ENCODE data around the gene NTSR2. TPM values are rescaled to one million over a fixed set of nuclear protein-coding genes. Genes with fewer than 3 reads are reported as not detected.

NTSR2 gene
- total RNA-seq, 1 donor from 2014 or later, result not detected

- intact Hi-C loops (cut with micrococcal nuclease), result loop anchor here (10.0 kb wide), 1 partner anchor 49 kb away; the partner anchor contains the start of gene LPIN1
- Histone ChIP-seq H3K4me3 (no peak overlapping the region), H3K4me1 (peaks cover 35% of the 10 kb centered on the region), H3K27ac (replicated peaks) (no peak overlapping the region), H3K27me3 (ENCODE audit: low read depth) (no peaks in the 10 kb centered on the region), H3K36me3 (no peaks in the 10 kb centered on the region), H3K9me3 (replicated peaks) (no peaks in the 10 kb centered on the region)
- no peak for TF ChIP-seq CTCF (IDR thresholded peaks at IDR 0.05; ENCODE audit: borderline replicate concordance)
- no peak for DNase-seq
These were observed 25.6 kb upstream of the NTSR2 start for GRCh38 chr2:11695576-11695975.

DNA sequence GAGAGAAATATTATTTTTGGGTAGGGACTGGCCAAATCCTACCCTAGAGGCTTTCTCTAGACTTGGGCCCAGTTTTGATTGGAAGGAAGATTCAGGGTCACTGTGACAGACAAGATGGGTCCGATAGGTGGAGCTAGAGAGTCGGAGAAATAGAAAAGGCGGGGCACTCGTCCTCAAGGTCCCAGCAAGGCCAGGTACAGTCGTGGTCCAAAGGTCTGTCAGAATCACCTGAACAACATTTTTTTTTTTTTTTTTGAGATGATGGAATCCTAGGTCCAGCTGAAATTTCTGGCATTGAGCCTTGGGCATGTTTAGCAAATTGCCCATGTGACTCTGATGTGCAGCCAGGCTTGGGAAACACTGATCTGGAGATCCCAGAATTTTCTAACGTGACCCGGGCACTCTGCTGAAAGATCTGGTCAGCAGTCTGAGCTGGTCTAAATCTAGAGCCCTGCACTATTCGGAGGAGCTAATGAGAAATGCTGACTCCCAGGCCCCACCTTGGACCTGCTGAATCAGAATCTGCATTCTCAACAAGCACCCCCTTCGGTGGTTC, 23.0 kb upstream of the NTSR2 start:
- Histone ChIP-seq H3K4me1 (peaks cover 39% of the 10 kb centered on the region), H3K4me3 (no peak overlapping the region)
- intact Hi-C loops (cut with micrococcal nuclease), result loop anchor here (5.0 to 10.0 kb wide), 2 partner anchors 52 to 84 kb away; partner anchors contain the start of gene LPIN1

GRCh38 chr2:11691076-11691660, 21.2 kb upstream of the NTSR2 start:
- TF ChIP-seq CTCF (IDR thresholded peaks at IDR 0.05; ENCODE audit: borderline replicate concordance), result no peak
- no peak for DNase-seq
- no peak overlapping the region for H3K27ac ChIP-seq (replicated peaks)
- H3K27me3 ChIP-seq (ENCODE audit: low read depth), result no peaks in the 10 kb centered on the region
- H3K4me3 ChIP-seq, result no peak overlapping the region
- no peaks in the 10 kb centered on the region for H3K9me3 ChIP-seq (replicated peaks)
- intact Hi-C loops (cut with micrococcal nuclease), result loop anchor here (5.0 to 10.0 kb wide), 2 partner anchors 54 to 86 kb away; partner anchors contain the start of gene LPIN1
- peaks cover 27% of the 10 kb centered on the region for H3K4me1 ChIP-seq
- no peaks in the 10 kb centered on the region for H3K36me3 ChIP-seq

More for the DNA sequence above, 23.0 kb upstream of the NTSR2 start:
- H3K27me3 ChIP-seq (ENCODE audit: low read depth), result no peaks in the 10 kb centered on the region
- no peak overlapping the region for H3K27ac ChIP-seq (replicated peaks)
- H3K36me3 ChIP-seq, result no peaks in the 10 kb centered on the region
- peak; percentile 87 for TF ChIP-seq CTCF (IDR thresholded peaks at IDR 0.05; ENCODE audit: borderline replicate concordance)
- DNase-seq, result no peak
- no peaks in the 10 kb centered on the region for H3K9me3 ChIP-seq (replicated peaks)

- Histone ChIP-seq H3K36me3 (no peaks in the 10 kb centered on the region), H3K4me3 (peak overlapping the region; percentile 51), H3K9me3 (replicated peaks) (no peaks in the 10 kb centered on the region), H3K27me3 (ENCODE audit: low read depth) (peaks cover 21% of the 10 kb centered on the region), H3K4me1 (peaks cover 27% of the 10 kb centered on the region), H3K27ac (replicated peaks) (peak overlapping the region; percentile 74)
- DNase-seq, result peak; percentile 77
- intact Hi-C loops (cut with micrococcal nuclease), result no loop called here
- TF ChIP-seq CTCF (IDR thresholded peaks at IDR 0.05; ENCODE audit: borderline replicate concordance), result peak; percentile 87
These were observed 18.5 kb upstream of the NTSR2 start for GRCh38 chr2:11688222-11689069.

DNA sequence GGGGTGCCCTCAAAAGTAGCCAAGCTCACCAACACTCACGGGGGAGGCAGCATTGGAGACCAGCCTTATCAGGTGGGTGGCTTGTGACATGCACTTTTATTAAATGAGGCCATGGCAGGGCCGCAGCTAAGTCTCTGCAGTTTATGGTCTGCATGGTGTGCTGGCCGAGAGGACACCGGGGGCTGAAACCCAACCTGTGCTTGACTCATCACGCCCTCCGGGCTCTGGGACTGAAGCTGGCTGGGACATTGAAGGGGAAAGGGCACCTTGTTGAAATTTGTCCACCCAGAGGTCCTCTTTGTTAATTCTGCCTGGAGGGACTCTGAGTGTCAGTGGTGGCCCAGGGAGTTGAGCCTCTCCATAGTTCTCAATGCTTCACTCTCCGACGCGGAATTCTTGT, 17.7 kb upstream of the NTSR2 start:
- Histone ChIP-seq H3K27me3 (ENCODE audit: low read depth) (peaks cover 21% of the 10 kb centered on the region), H3K4me3 (peak overlapping the region; percentile 51), H3K9me3 (replicated peaks) (no peaks in the 10 kb centered on the region), H3K27ac (replicated peaks) (peak overlapping the region; percentile 74), H3K36me3 (no peaks in the 10 kb centered on the region), H3K4me1 (peaks cover 20% of the 10 kb centered on the region)
- no peak for DNase-seq
- intact Hi-C loops (cut with micrococcal nuclease), result no loop called here
- no peak for TF ChIP-seq CTCF (IDR thresholded peaks at IDR 0.05; ENCODE audit: borderline replicate concordance)
